GM23338 (cell line): ENCODE data around the gene CMBL. TPM values are rescaled to one million over a fixed set of nuclear protein-coding genes. Genes with fewer than 3 reads are reported as not detected.

Experiments
- ATAC-seq: fragments of 200-7000 bp; cut with Tn5 transposase; 3 replicates; pipeline ENCODE4 v1.9.1; 2020
- DNase-seq: peaks from one replicate; pipeline ENCODE4 v3.0.0-alpha.2; 2015; ENCODE audit warnings: low spot score
- H2AFZ ChIP-seq: fragments of 200-600 bp; sonication (generic); 2 replicates; pipeline ENCODE4 v1.8.0; 2016; ENCODE audit warnings: antibody characterized with exemption, mild to moderate bottlenecking, moderate library complexity
- H3F3A ChIP-seq: fragments of 200-600 bp; sonication (generic); replicated peaks from 2 replicates; pipeline ENCODE4 v1.8.0; 2017; ENCODE audit warnings: antibody characterized with exemption, mixed run types, low read depth
- H3K27ac ChIP-seq: fragments of 200-600 bp; sonication (generic); 2 replicates; pipeline ENCODE4 v1.6.1; 2016; ENCODE audit warnings: low read depth
- H3K27me3 ChIP-seq: fragments of 200-600 bp; sonication (generic); 2 replicates; pipeline ENCODE4 v1.8.0; 2016; ENCODE audit warnings: mild to moderate bottlenecking, mixed run types, moderate library complexity; ENCODE audit not compliant: insufficient read depth
- H3K36me3 ChIP-seq: fragments of 200-600 bp; sonication (generic); 2 replicates; pipeline ENCODE4 v1.8.0; 2016; ENCODE audit warnings: mild to moderate bottlenecking; ENCODE audit not compliant: insufficient read depth
- H3K4me1 ChIP-seq: fragments of 200-600 bp; sonication (generic); 2 replicates; pipeline ENCODE4 v1.8.0; 2016; ENCODE audit warnings: mild to moderate bottlenecking, moderate library complexity; ENCODE audit not compliant: insufficient read depth
- H3K4me2 ChIP-seq: fragments of 200-600 bp; sonication (generic); 2 replicates; pipeline ENCODE4 v1.7.1; 2017; ENCODE audit warnings: mixed run types
- H3K4me3 ChIP-seq: fragments of 200-600 bp; sonication (generic); 2 replicates; pipeline ENCODE4 v1.6.1; 2016; ENCODE audit warnings: mixed run types
- H3K79me2 ChIP-seq: fragments of 200-600 bp; sonication (generic); replicated peaks from 2 replicates; pipeline ENCODE4 v1.8.0; 2017; ENCODE audit warnings: mild to moderate bottlenecking; ENCODE audit not compliant: insufficient read depth
- H3K9me2 ChIP-seq: fragments of 200-600 bp; sonication (generic); 2 replicates; pipeline ENCODE4 v1.8.0; 2017; ENCODE audit not compliant: insufficient read depth
- H4K20me1 ChIP-seq: fragments of 200-600 bp; sonication (generic); replicated peaks from 2 replicates; pipeline ENCODE4 v1.8.0; 2017; ENCODE audit warnings: mild to moderate bottlenecking; ENCODE audit not compliant: insufficient read depth
- H3K27ac Mint-ChIP-seq: 2 replicates; pipeline ENCODE4 v1.8.0; 2020; ENCODE audit warnings: inconsistent platforms, mild to moderate bottlenecking, moderate library complexity, mixed read lengths
- H3K27me3 Mint-ChIP-seq: 3 replicates; pipeline ENCODE4 v1.8.0; 2022; ENCODE audit warnings: low read depth, mild to moderate bottlenecking, moderate library complexity, mixed read lengths, inconsistent platforms; ENCODE audit not compliant: insufficient read depth, poor library complexity
- H3K36me3 Mint-ChIP-seq: 3 replicates; pipeline ENCODE4 v1.8.0; 2021; ENCODE audit warnings: low read depth, mild to moderate bottlenecking, inconsistent platforms, moderate library complexity, mixed read lengths
- H3K4me1 Mint-ChIP-seq: 3 replicates; pipeline ENCODE4 v1.8.0; 2020; ENCODE audit warnings: mild to moderate bottlenecking, inconsistent platforms, mixed read lengths
- H3K4me3 Mint-ChIP-seq: 3 replicates; pipeline ENCODE4 v1.8.0; 2021; ENCODE audit warnings: moderate library complexity, mild to moderate bottlenecking, inconsistent platforms, mixed read lengths
- H3K9me3 Mint-ChIP-seq: 3 replicates; pipeline ENCODE4 v1.8.0; 2020; ENCODE audit warnings: moderate library complexity, mild to moderate bottlenecking, inconsistent platforms, mixed read lengths
- ETS1 ChIP-seq: IDR thresholded peaks from 2 replicates; pipeline ENCODE4 v1.6.1; 2016; ENCODE audit warnings: antibody characterized with exemption
- EZH2 ChIP-seq: fragments of 200-600 bp; sonication (generic); IDR thresholded peaks from one replicate; pipeline ENCODE4 v1.8.0; 2017; ENCODE audit warnings: antibody characterized with exemption, mild to moderate bottlenecking, low read depth; ENCODE audit not compliant: unreplicated experiment
- JUNB ChIP-seq: IDR thresholded peaks from one replicate; pipeline ENCODE4 v1.6.1; 2016; ENCODE audit warnings: antibody characterized with exemption; ENCODE audit not compliant: unreplicated experiment
- NANOG ChIP-seq: IDR thresholded peaks from 2 replicates; pipeline ENCODE4 v1.6.1; 2016; ENCODE audit warnings: antibody characterized with exemption, borderline replicate concordance
- POLR2AphosphoS5 ChIP-seq: IDR thresholded peaks from 2 replicates; pipeline ENCODE4 v1.6.1; 2016; ENCODE audit warnings: antibody characterized with exemption, low read depth
- ZNF114 ChIP-seq: fragments of 250-450 bp; sonication (Bioruptor Pico); IDR thresholded peaks from 2 replicates; pipeline ENCODE4 v1.5.0; 2020; ENCODE audit warnings: mild to moderate bottlenecking, moderate library complexity
- polyA plus RNA-seq: library from polyadenylated mRNA; unstranded; fragments of >200 nt; fragmentation: Nextera tagmentation; extraction: Ambion mirVana; gene quantifications from 2 replicates; pipeline ENCODE4 v1.2.1, GENCODE V29; 2016
- total RNA-seq: library from RNA; depleted of rRNA; stranded (reverse); fragments of >200 nt; shearing (Covaris generic); gene quantifications from 2 replicates; pipeline ENCODE4 v1.2.3, GENCODE V29; 2014
- TF ChIP-seq, protein P1 (sequence below): IDR thresholded peaks from one replicate; pipeline ENCODE4 v1.6.1; 2018; ENCODE audit warnings: antibody characterized with exemption; ENCODE audit not compliant: unreplicated experiment

Gene CMBL
- total and polyA plus RNA-seq, 2 experiments from 2014 or later, result 13.2 to 24.1 TPM

DNA sequence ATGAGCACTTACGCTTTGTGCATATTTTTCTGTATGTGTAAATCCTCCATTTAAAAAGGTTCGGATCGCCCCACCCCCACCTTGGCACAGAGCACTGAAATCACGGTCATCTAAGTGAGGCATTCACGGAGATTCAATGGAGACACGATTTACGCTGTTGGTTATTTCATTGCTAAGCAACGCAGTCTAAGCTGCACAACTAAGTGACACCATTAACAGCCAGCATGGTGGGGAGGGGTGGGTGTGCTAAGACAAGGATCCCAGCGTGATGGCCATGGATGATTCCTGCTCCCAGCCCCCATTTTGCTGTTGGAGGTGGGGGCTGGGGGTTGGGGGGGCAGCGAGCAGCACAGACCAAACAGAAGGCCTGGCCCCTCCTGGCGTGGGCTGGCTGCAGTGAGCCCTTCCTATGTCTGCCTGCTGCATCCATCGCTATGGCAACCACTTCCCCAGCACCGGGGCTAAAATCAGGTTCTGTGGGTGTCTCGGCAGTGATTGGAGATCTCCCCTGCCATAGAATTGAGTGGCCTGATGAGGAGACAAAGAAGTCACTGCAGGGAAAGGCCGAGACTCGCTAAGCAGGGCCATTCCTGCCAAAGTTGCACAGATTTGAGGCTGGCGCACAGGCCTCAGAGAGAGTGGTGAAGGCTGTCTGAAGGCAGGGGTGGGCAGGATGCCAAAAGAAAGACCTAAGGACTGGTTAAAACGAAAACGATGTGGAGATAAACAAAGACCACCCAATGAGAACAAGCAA is 31.5 kb upstream of the CMBL start (continued):
- no peak for TF ChIP-seq NANOG

DNA sequence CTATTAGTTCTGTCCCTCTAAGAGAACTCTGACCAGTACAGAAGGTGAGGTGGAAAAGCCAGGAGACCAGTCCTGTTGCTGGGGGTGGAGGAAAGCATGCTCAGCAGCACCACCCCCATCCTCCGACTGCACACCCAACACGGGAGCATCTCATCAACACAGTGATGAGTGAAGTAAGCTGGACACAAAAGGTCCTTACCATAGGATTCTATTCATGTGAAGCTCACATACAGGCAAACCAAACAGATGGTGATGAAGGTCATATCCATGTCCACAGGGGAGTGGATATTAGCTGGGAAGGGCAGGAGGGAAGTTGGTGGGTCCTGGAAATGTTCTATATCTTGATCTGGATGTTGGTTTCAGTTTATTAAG is 31.0 kb upstream of the CMBL start:
- Histone ChIP-seq H3K4me3 (no peak overlapping the region), H3K4me2 (no peak overlapping the region)

More for the DNA sequence above, 31.0 kb upstream of the CMBL start:
- Histone ChIP-seq H2AFZ (no peak overlapping the region), H4K20me1 (no peaks in the 10 kb centered on the region; the same call in none of the 2 replicates), H3K9me2 (no peaks in the 10 kb centered on the region), H3K27me3 (peaks cover 20% of the 10 kb centered on the region), H3F3A (0 out of 2 replicates have a peak, but pooled peaks cover 6% of the 10 kb centered on the region), H3K79me2 (no peaks in the 10 kb centered on the region), H3K4me1 (peaks cover 11% of the 10 kb centered on the region), H3K27ac (no peak overlapping the region), H3K36me3 (no peaks in the 10 kb centered on the region)
- no peak for TF ChIP-seq ZNF114 (CRISPR knock-in tag)
- TF ChIP-seq EZH2, result no peak
- TF ChIP-seq ETS1, result no peak
- TF ChIP-seq POLR2AphosphoS5, result no peak
- no peak for TF ChIP-seq JUNB
- TF ChIP-seq, protein P1, sequence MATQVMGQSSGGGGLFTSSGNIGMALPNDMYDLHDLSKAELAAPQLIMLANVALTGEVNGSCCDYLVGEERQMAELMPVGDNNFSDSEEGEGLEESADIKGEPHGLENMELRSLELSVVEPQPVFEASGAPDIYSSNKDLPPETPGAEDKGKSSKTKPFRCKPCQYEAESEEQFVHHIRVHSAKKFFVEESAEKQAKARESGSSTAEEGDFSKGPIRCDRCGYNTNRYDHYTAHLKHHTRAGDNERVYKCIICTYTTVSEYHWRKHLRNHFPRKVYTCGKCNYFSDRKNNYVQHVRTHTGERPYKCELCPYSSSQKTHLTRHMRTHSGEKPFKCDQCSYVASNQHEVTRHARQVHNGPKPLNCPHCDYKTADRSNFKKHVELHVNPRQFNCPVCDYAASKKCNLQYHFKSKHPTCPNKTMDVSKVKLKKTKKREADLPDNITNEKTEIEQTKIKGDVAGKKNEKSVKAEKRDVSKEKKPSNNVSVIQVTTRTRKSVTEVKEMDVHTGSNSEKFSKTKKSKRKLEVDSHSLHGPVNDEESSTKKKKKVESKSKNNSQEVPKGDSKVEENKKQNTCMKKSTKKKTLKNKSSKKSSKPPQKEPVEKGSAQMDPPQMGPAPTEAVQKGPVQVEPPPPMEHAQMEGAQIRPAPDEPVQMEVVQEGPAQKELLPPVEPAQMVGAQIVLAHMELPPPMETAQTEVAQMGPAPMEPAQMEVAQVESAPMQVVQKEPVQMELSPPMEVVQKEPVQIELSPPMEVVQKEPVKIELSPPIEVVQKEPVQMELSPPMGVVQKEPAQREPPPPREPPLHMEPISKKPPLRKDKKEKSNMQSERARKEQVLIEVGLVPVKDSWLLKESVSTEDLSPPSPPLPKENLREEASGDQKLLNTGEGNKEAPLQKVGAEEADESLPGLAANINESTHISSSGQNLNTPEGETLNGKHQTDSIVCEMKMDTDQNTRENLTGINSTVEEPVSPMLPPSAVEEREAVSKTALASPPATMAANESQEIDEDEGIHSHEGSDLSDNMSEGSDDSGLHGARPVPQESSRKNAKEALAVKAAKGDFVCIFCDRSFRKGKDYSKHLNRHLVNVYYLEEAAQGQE, result no peak
- DNase-seq (no peak), ATAC-seq (no peak)
- H3K36me3 Mint-ChIP-seq, result no peaks in the 10 kb centered on the region; the same call in 2 of the 3 replicates
- no peaks in the 10 kb centered on the region for H3K9me3 Mint-ChIP-seq
- H3K4me1 Mint-ChIP-seq, result peaks cover 17% of the 10 kb centered on the region
- H3K27me3 Mint-ChIP-seq, result peaks cover 20% of the 10 kb centered on the region
- H3K4me3 Mint-ChIP-seq, result no peak overlapping the region
- H3K27ac Mint-ChIP-seq, result no peak overlapping the region
